Astrocyte (in vitro differentiated cells and primary cell): ENCODE measurements around the gene NDST4.

Experiments used
- EZH2 ChIP-seq: IDR thresholded peaks from 2 replicates; pipeline ENCODE4 v1.6.1; 2012; ENCODE audit warnings: mild to moderate bottlenecking, low read length, inconsistent platforms; ENCODE audit not compliant: insufficient read depth
- TF ChIP-seq, protein P1 (sequence below): IDR thresholded peaks from 2 replicates; pipeline ENCODE4 v1.5.1; 2011; ENCODE audit warnings: low read depth, mild to moderate bottlenecking, inconsistent platforms, low read length, moderate library complexity; ENCODE audit not compliant: insufficient read depth

GRCh38 chr4:114857831-114858230, 255.6 kb downstream of the NDST4 start:
- TF ChIP-seq, protein P1, sequence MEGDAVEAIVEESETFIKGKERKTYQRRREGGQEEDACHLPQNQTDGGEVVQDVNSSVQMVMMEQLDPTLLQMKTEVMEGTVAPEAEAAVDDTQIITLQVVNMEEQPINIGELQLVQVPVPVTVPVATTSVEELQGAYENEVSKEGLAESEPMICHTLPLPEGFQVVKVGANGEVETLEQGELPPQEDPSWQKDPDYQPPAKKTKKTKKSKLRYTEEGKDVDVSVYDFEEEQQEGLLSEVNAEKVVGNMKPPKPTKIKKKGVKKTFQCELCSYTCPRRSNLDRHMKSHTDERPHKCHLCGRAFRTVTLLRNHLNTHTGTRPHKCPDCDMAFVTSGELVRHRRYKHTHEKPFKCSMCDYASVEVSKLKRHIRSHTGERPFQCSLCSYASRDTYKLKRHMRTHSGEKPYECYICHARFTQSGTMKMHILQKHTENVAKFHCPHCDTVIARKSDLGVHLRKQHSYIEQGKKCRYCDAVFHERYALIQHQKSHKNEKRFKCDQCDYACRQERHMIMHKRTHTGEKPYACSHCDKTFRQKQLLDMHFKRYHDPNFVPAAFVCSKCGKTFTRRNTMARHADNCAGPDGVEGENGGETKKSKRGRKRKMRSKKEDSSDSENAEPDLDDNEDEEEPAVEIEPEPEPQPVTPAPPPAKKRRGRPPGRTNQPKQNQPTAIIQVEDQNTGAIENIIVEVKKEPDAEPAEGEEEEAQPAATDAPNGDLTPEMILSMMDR, result no peak
- TF ChIP-seq EZH2, result no peak
